ENCODE results near the gene CPT1B.

DNA sequence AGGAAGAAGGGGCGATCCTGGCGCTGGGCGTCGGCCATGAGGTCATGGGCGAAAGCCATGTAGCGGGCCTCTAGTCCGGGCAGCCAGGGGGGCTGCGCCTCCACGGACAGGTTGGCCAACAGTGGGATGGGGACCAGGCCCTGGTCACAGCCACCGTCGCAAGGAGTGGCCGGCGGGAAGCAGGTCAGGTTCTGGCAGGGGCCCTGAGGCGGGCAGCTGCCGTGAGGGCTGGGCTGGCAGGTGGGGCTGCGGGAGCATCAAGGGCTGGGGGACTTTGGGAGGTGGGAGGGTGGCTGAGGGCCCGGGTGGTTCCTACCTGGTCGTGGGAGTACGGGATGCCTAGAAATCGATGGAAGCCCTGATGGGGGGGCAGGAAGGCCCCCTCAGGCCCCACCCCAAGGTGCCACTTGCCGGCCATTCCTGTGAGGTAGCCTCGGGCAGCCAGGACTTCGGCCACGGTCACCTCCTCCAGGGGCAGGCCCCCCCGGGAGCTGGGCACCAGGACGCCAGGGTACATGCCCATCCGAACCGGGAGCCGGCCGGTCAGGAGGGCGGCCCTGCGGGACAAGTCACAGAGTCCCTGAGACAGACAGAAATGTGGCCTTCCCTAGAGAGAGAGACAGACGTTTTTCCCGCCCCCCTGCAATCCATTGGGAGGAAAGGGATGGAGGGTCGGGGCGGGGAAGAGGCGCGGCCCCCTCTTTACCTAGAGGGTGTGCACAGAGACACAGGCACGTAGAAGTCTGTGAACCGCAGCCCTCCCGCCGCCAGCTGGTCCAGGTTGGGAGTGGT lies 48.8 kb upstream of the CPT1B start:
- TF ChIP-seq GATA2 (IDR thresholded peaks at IDR 0.05; ENCODE audit: low read depth, low read length) (no peak), GATA3 (IDR thresholded peaks at IDR 0.05; ENCODE audit: low read depth, low read length) (no peak)

All from SH-SY5Y (cell line).